Umbilical cord (tissue), 2 donors: ENCODE data around the gene RPAP2. TPM values are rescaled to one million over a fixed set of nuclear protein-coding genes. Genes with fewer than 3 reads are reported as not detected.
"Not testable (repeated sequence)": the region's sequence is repeated elsewhere in the genome, so short reads cannot be mapped to it uniquely, and the experiment has no call there.

ENCODE experiments used
- DNase-seq: peaks from one replicate; pipeline ENCODE4 v3.0.0-alpha.2; 2015; ENCODE audit warnings: low spot score
- total RNA-seq: library from RNA; depleted of rRNA; stranded (reverse); fragments of >200 nt; gene quantifications from one replicate; pipeline ENCODE4 v1.2.3, GENCODE V29; 2014; ENCODE audit warnings: low replicate concordance; ENCODE audit not compliant: insufficient read depth

The RPAP2 gene
- total RNA-seq, 1 donor from 2014 or later = 13.2 TPM

- DNase-seq = no peak
These were observed 75.4 kb downstream of the RPAP2 start for GRCh38 chr1:92374223-92374622.

- DNase-seq = no peak
These were observed 77.5 kb downstream of the RPAP2 start for GRCh38 chr1:92376345-92376744.

- DNase-seq = not testable (repeated sequence)
These were observed 79.1 kb downstream of the RPAP2 start for GRCh38 chr1:92377991-92378390.

- no peak for DNase-seq
These were observed 82.0 kb downstream of the RPAP2 start for GRCh38 chr1:92380867-92381266.

- DNase-seq = not testable (repeated sequence)
These were observed 95.1 kb downstream of the RPAP2 start for GRCh38 chr1:92393966-92394365.

GRCh38 chr1:92398519-92398918 lies 99.7 kb downstream of the RPAP2 start:
- DNase-seq = no peak

- DNase-seq = no peak
These were observed 100.2 kb downstream of the RPAP2 start for GRCh38 chr1:92399076-92399475.

- no peak for DNase-seq
These were observed 105.8 kb downstream of the RPAP2 start for GRCh38 chr1:92404661-92405060.

- DNase-seq = no peak
These were observed 110.0 kb downstream of the RPAP2 start for GRCh38 chr1:92408825-92409224.

- no peak for DNase-seq
These were observed 111.2 kb downstream of the RPAP2 start for GRCh38 chr1:92409946-92410549.

- DNase-seq = no peak
These were observed 111.8 kb downstream of the RPAP2 start for GRCh38 chr1:92410706-92411105.

- DNase-seq = peak; percentile 26
These were observed 112.7 kb downstream of the RPAP2 start for GRCh38 chr1:92411511-92411910.

GRCh38 chr1:92419642-92420041 lies 120.8 kb downstream of the RPAP2 start:
- DNase-seq = no peak

- no peak for DNase-seq
These were observed 125.5 kb downstream of the RPAP2 start for GRCh38 chr1:92424381-92424780.

- DNase-seq = no peak
These were observed 126.8 kb downstream of the RPAP2 start for GRCh38 chr1:92425617-92426016.

GRCh38 chr1:92430030-92430429 lies 131.2 kb downstream of the RPAP2 start:
- DNase-seq = no peak

GRCh38 chr1:92434572-92434971 lies 135.7 kb downstream of the RPAP2 start:
- not testable (repeated sequence) for DNase-seq

- no peak for DNase-seq
These were observed 140.4 kb downstream of the RPAP2 start for GRCh38 chr1:92439291-92439690.

- no peak for DNase-seq
These were observed 142.4 kb downstream of the RPAP2 start for GRCh38 chr1:92441316-92441696.

- no peak for DNase-seq
These were observed 143.0 kb downstream of the RPAP2 start for GRCh38 chr1:92441697-92442342.

- no peak for DNase-seq
These were observed 143.5 kb downstream of the RPAP2 start for GRCh38 chr1:92442351-92442750.

- peak; percentile 1 for DNase-seq
These were observed 145.0 kb downstream of the RPAP2 start for GRCh38 chr1:92443893-92444292.

GRCh38 chr1:92444351-92444750 lies 145.5 kb downstream of the RPAP2 start:
- DNase-seq = peak; percentile 1

GRCh38 chr1:92445865-92446264 lies 147.0 kb downstream of the RPAP2 start:
- DNase-seq = no peak
